Ascending aorta (tissue), 2 donors: ENCODE data around the gene RPL36. TPM values are rescaled to one million over a fixed set of nuclear protein-coding genes. Genes with fewer than 3 reads are reported as not detected.

ENCODE experiments used
- DNase-seq, 2 donors: peaks; one replicate each; pipeline ENCODE4 v3.0.0-alpha.2; 2019; ENCODE audit warnings: low spot score in 2 of 2
- H3K27ac ChIP-seq, 2 donors: fragments of 200-600 bp; sonication (generic); one replicate each; pipeline ENCODE4 v1.5.1; 2016 to 2017; ENCODE audit warnings: mild to moderate bottlenecking in 1 of 2
- H3K27me3 ChIP-seq: fragments of 200-600 bp; sonication (generic); one replicate; pipeline ENCODE4 v1.5.1; 2017
- H3K36me3 ChIP-seq, 2 donors: fragments of 200-600 bp; sonication (generic); one replicate each; pipeline ENCODE4 v1.5.1; 2016
- H3K4me1 ChIP-seq, 2 donors: fragments of 200-600 bp; sonication (generic); one replicate each; pipeline ENCODE4 v1.5.1; 2016 to 2017; ENCODE audit warnings: mild to moderate bottlenecking in 1 of 2
- H3K4me3 ChIP-seq, 2 donors: fragments of 200-600 bp; sonication (generic); one replicate each; pipeline ENCODE4 v1.5.1; 2016 to 2017; ENCODE audit warnings: mild to moderate bottlenecking in 1 of 2
- H3K9me3 ChIP-seq, 2 donors: fragments of 200-600 bp; sonication (generic); one replicate each; pipeline ENCODE4 v1.5.1; 2016
- intact Hi-C: fragments of 100-400 bp; cut with DNase I; formaldehyde crosslinking; loops from one replicate; pipeline ENCODE4 v1.15.1; 2023
- total RNA-seq: library from RNA; depleted of rRNA; stranded (reverse); fragments of >200 nt; gene quantifications from one replicate; pipeline ENCODE4 v1.1.0, GENCODE V29; 2016
- TF ChIP-seq, protein P1 (sequence below), 3 experiments: fragments of 200-600 bp in 2 of 3; fragments of 450-650 bp in 1 of 3; sonication (generic) in 2 of 3; IDR thresholded peaks; one replicate each; pipeline ENCODE4 v1.5.1; 2016 to 2019; ENCODE audit warnings: antibody characterized with exemption in 3 of 3, mild to moderate bottlenecking in 1 of 3, moderate library complexity in 1 of 3

Gene RPL36
- total RNA-seq, 1 donor from 2014 or later = 885 TPM

DNA sequence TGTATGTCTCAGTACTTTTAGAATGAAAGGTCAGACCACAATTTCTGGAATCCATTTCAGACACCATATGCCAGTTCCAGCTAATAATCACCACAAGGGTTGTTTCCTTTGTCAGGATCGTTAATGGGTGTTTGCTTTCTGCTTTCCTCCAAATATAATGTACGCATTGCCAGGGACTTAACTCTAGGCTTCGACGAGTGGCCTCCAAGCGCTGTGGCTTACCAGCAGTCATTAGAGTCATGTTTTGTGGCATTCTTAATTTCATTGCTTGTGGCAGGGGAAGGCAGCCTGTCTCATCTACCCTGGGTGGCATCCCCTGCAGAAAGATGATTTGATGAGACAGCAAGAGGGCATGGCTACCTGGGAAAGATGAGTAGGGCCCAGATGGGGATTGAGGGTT is 44.7 kb upstream of the RPL36 start:
- TF ChIP-seq, protein P1, sequence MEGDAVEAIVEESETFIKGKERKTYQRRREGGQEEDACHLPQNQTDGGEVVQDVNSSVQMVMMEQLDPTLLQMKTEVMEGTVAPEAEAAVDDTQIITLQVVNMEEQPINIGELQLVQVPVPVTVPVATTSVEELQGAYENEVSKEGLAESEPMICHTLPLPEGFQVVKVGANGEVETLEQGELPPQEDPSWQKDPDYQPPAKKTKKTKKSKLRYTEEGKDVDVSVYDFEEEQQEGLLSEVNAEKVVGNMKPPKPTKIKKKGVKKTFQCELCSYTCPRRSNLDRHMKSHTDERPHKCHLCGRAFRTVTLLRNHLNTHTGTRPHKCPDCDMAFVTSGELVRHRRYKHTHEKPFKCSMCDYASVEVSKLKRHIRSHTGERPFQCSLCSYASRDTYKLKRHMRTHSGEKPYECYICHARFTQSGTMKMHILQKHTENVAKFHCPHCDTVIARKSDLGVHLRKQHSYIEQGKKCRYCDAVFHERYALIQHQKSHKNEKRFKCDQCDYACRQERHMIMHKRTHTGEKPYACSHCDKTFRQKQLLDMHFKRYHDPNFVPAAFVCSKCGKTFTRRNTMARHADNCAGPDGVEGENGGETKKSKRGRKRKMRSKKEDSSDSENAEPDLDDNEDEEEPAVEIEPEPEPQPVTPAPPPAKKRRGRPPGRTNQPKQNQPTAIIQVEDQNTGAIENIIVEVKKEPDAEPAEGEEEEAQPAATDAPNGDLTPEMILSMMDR (IDR thresholded peaks at IDR 0.05) = no peak
- Histone ChIP-seq H3K4me3 (no peak overlapping the region), H3K27ac (no peak overlapping the region), H3K4me1 (no peaks in the 10 kb centered on the region), H3K36me3 (peaks cover 65 to 80% of the 10 kb centered on the region in 2 donors), H3K9me3 (no peaks in the 10 kb centered on the region), H3K27me3 (no peaks in the 10 kb centered on the region)
- intact Hi-C loops = no loop called here
- DNase-seq = no peak

DNA sequence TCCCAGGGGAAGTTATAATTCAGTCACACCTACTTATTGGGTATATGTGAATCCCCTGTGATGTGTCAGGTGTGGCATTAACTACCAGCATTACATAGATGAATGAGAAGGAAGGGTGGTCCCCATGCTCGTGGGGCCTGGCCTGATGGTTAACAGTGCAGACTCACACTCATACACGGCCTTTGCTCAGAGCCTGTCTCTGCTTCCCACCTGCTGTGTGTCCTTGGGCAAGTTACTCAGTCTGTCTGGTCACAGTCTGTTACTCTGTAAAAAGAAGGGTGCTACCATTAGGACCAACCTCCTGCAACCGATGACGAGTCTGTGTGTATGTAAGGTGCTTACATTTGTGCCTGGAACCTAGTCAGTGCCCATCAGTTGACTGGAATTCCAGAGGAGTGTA is 43.4 kb upstream of the RPL36 start:
- no peak overlapping the region for H3K27ac ChIP-seq
- no peak overlapping the region for H3K4me3 ChIP-seq
- DNase-seq = no peak
- TF ChIP-seq, protein P1 (IDR thresholded peaks at IDR 0.05) = no peak
- peaks cover 75 to 89% of the 10 kb centered on the region in 2 donors for H3K36me3 ChIP-seq
- no peaks in the 10 kb centered on the region for H3K27me3 ChIP-seq
- no peaks in the 10 kb centered on the region for H3K9me3 ChIP-seq
- intact Hi-C loops = no loop called here
- no peaks in the 10 kb centered on the region for H3K4me1 ChIP-seq

DNA sequence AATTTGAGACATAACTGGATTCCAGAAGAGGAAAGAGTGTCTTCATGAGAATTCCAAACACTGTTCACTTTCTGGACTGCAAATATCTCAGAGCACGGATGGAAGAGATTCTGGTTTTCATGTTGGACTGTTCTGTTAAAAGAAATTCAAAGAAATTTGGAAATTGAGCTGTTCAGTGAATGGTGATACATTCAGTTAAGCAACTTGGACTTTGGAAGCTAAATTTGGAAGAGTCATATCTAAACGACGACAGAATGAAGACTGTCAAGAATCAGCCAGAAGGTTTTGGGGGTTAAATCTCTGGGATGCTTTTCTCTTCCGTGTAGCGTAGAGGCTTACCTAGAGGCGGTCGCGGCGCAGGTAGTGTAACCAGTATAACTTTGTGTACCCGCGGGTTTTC is 41.6 kb upstream of the RPL36 start:
- Histone ChIP-seq H3K4me1 (no peaks in the 10 kb centered on the region), H3K27ac (no peak overlapping the region), H3K27me3 (no peaks in the 10 kb centered on the region), H3K36me3 (peaks cover 77 to 91% of the 10 kb centered on the region in 2 donors), H3K4me3 (no peak overlapping the region), H3K9me3 (no peaks in the 10 kb centered on the region)
- TF ChIP-seq, protein P1 (IDR thresholded peaks at IDR 0.05) = no peak
- DNase-seq = no peak
- intact Hi-C loops = no loop called here

DNA sequence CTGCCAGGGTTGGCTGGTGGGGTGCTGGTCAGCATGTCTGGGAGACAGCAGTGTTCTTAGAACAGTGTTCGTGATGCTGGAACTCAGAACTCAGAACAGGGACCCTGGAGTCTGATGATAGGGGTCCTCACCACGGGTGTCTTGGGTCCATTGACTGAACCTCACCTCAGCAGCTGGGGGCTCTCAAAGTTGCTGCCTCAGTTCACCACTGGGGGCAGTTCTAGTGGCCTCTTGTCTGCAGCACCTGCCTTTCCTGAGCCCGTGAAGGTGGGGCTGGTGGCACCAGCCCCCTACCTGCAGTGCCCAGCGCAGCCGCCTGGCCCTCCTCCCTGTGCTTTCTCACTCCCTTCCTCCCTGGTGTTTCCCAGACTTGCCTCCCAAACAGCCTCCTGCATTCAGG is 38.7 kb upstream of the RPL36 start:
- no peaks in the 10 kb centered on the region for H3K9me3 ChIP-seq
- no peaks in the 10 kb centered on the region for H3K27me3 ChIP-seq
- H3K36me3 ChIP-seq = peaks cover 82 to 88% of the 10 kb centered on the region in 2 donors
- no peak overlapping the region for H3K4me3 ChIP-seq
- H3K4me1 ChIP-seq = no peaks in the 10 kb centered on the region
- no peak for DNase-seq
- H3K27ac ChIP-seq = no peak overlapping the region
- intact Hi-C loops = no loop called here
- TF ChIP-seq, protein P1 (IDR thresholded peaks at IDR 0.05) = no peak

DNA sequence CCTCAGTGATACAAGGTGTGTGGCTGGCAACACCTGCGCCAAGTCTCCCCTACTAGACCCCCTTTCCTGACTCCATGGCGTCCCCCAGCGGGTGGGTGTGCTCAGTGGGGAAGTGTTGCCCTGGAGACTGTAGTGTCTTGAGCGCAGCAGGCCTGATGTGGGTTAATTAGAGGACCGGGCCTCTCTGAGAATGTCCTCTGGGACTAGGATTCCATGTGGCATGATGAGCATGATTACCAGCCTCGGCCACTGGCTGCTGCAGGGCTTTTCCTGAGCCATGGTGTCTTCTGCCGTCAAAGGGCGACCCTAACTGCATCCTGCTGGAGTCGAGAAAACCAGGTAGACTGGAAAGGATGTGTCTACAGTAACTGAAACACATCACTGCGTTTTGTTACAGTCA is 37.8 kb upstream of the RPL36 start:
- Histone ChIP-seq H3K9me3 (no peaks in the 10 kb centered on the region), H3K36me3 (peaks cover 83 to 88% of the 10 kb centered on the region in 2 donors), H3K4me3 (no peak overlapping the region), H3K27me3 (no peaks in the 10 kb centered on the region), H3K4me1 (no peaks in the 10 kb centered on the region), H3K27ac (no peak overlapping the region)
- no peak for DNase-seq
- TF ChIP-seq, protein P1 (IDR thresholded peaks at IDR 0.05) = no peak
- intact Hi-C loops = no loop called here

DNA sequence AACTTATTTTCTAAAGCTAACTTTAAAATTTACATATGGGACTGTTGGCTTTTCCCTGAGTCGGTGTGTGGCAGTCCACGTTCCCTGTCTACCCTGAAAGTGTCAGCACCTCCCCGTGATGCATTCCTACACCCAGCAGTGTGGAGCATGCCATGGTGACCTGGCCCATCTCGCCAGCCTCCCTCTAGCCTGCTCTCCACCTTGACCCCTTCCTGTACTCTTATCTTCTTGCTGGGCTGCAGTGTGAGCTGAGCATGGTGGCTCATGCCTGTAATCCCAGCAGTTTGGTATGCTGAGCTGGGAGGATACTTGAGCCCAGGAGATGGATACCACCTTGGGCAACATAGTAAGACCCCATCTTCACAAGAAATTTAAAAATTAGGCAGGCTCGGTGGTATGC is 35.2 kb upstream of the RPL36 start:
- peaks cover 94 to 98% of the 10 kb centered on the region in 2 donors for H3K36me3 ChIP-seq
- no peak for DNase-seq

More for the DNA sequence above, 35.2 kb upstream of the RPL36 start:
- H3K9me3 ChIP-seq = no peaks in the 10 kb centered on the region
- H3K27ac ChIP-seq = no peak overlapping the region
- intact Hi-C loops = no loop called here
- H3K4me1 ChIP-seq = no peaks in the 10 kb centered on the region
- TF ChIP-seq, protein P1 (IDR thresholded peaks at IDR 0.05) = no peak
- H3K4me3 ChIP-seq = no peak overlapping the region
- H3K27me3 ChIP-seq = no peaks in the 10 kb centered on the region
